Measurements from ENCODE around the gene HOXB4.

DNA sequence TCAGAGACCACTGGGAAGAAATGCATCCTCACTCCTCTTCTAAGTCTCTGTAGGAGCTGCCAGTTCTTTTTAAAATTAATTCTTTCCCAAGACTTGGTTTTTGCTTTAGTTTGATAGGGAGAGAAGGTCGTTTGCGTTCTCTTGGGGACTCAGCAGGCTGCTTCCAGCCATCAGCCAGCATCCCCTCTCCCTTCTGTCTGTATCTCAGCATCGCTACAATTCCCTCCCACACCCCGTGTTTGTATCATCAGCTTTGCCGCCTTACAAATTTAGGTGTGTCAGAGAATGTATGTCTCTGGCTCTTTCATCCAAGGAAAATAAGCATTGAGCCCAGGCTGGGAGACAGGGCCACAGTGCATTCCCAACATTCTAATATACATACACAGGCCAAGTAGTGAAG lies 21.2 kb upstream of the HOXB4 start:
- TF ChIP-seq, protein P1, sequence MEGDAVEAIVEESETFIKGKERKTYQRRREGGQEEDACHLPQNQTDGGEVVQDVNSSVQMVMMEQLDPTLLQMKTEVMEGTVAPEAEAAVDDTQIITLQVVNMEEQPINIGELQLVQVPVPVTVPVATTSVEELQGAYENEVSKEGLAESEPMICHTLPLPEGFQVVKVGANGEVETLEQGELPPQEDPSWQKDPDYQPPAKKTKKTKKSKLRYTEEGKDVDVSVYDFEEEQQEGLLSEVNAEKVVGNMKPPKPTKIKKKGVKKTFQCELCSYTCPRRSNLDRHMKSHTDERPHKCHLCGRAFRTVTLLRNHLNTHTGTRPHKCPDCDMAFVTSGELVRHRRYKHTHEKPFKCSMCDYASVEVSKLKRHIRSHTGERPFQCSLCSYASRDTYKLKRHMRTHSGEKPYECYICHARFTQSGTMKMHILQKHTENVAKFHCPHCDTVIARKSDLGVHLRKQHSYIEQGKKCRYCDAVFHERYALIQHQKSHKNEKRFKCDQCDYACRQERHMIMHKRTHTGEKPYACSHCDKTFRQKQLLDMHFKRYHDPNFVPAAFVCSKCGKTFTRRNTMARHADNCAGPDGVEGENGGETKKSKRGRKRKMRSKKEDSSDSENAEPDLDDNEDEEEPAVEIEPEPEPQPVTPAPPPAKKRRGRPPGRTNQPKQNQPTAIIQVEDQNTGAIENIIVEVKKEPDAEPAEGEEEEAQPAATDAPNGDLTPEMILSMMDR (IDR thresholded peaks at IDR 0.05) = no peak
- no peak for TF ChIP-seq EP300 (IDR thresholded peaks at IDR 0.05)
- TF ChIP-seq POLR2A (IDR thresholded peaks at IDR 0.05; ENCODE audit: low read depth) = no peak

All from esophagus muscularis mucosa (tissue), 4 donors.